Spleen (tissue), 7 donors: ENCODE data around the gene WDR18.

Experiments
- POLR2A ChIP-seq, 3 donors: fragments of 450-650 bp; IDR thresholded peaks; one replicate each; pipeline ENCODE4 v1.5.1; 2017; ENCODE audit warnings: antibody characterized with exemption in 3 of 3, mild to moderate bottlenecking in 1 of 3
- POLR2AphosphoS5 ChIP-seq, 3 donors: sonication (generic); formaldehyde crosslinking; IDR thresholded peaks; one replicate each; pipeline ENCODE4 v1.5.1; 2017; ENCODE audit warnings: antibody characterized with exemption in 3 of 3
- TF ChIP-seq, protein P1 (sequence below), 11 experiments: fragments of 200-600 bp in 7 of 11; fragments of 450-650 bp in 4 of 11; sonication (generic) in 4 of 11; IDR thresholded peaks in 8 of 11; conservative IDR thresholded peaks in 3 of 11; 1 replicate in 7 of 11; 2 replicates in 4 of 11; pipeline versions ENCODE4 v1.4.0 to v1.8.0; 2016 to 2021; ENCODE audit warnings: antibody characterized with exemption in 11 of 11, inconsistent platforms in 4 of 11, mild to moderate bottlenecking in 1 of 11
- donor health status: DM: no; HTN: no; CAD: no; lungs with moderate emphysema.
- donor health status: DM: no; HTN: no; CAD: no.
- donor health status: DM: no; HTN: no; CAD: no.

DNA sequence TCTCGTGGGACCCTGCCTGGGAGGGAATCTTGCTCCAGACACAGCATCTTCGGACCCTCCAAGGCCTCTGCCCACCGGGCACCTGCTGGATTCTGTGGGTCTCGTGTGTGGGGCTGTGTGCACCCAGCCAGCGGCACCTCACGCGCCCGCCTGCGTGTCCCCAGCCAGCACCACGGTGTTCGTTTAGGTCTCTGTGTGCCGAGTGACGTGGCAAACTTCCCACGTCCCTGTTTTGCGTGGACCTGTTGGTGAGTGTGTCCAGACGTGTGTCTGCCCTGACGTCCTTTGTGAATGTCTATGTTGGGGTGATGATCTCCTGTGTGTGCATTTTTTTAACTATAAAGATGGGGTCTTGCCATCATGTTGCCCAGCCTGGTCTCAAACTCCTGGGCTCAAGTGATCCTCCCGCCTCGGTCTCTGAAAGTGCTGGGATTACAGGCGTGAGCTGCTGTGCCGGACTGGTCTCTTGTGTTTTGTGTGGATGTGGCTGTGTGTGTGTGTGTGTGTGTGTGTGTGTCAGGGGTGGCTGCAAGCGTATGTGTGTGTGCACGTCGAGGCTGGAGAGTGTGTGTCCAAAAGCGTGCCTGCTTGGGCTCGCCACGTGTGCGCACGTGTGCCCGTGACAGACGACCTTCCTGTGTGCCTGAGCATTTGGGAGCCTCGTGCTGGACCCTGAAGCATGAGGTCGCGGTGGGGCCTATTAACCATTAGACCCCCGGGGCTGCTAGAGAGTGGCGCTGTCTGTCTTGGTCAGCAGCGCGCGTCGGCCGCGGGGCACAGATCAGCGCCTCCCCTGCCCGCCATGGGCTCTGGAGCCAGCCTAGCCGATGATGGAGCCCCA, 42.6 kb upstream of the WDR18 start:
- TF ChIP-seq, protein P1, sequence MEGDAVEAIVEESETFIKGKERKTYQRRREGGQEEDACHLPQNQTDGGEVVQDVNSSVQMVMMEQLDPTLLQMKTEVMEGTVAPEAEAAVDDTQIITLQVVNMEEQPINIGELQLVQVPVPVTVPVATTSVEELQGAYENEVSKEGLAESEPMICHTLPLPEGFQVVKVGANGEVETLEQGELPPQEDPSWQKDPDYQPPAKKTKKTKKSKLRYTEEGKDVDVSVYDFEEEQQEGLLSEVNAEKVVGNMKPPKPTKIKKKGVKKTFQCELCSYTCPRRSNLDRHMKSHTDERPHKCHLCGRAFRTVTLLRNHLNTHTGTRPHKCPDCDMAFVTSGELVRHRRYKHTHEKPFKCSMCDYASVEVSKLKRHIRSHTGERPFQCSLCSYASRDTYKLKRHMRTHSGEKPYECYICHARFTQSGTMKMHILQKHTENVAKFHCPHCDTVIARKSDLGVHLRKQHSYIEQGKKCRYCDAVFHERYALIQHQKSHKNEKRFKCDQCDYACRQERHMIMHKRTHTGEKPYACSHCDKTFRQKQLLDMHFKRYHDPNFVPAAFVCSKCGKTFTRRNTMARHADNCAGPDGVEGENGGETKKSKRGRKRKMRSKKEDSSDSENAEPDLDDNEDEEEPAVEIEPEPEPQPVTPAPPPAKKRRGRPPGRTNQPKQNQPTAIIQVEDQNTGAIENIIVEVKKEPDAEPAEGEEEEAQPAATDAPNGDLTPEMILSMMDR (IDR thresholded peaks at IDR 0.05 in 8 of 11, conservative IDR thresholded peaks at IDR 0.05 in 3 of 11): no peak
- TF ChIP-seq POLR2A (IDR thresholded peaks at IDR 0.05) (no peak), POLR2AphosphoS5 (IDR thresholded peaks at IDR 0.05) (no peak)
